Activated CD8-positive, alpha-beta memory T cell treated with anti-CD3 and anti-CD28 coated beads for 24 hours (primary cell): ENCODE data around the gene ARFIP1.
"Not testable (repeated sequence)": the region's sequence is repeated elsewhere in the genome, so short reads cannot be mapped to it uniquely, and the experiment has no call there.

Experiments used
- DNase-seq: peaks from one replicate; pipeline ENCODE4 v3.0.0-alpha.2; 2020

The ARFIP1 gene, protein sequence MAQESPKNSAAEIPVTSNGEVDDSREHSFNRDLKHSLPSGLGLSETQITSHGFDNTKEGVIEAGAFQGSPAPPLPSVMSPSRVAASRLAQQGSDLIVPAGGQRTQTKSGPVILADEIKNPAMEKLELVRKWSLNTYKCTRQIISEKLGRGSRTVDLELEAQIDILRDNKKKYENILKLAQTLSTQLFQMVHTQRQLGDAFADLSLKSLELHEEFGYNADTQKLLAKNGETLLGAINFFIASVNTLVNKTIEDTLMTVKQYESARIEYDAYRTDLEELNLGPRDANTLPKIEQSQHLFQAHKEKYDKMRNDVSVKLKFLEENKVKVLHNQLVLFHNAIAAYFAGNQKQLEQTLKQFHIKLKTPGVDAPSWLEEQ

DNA sequence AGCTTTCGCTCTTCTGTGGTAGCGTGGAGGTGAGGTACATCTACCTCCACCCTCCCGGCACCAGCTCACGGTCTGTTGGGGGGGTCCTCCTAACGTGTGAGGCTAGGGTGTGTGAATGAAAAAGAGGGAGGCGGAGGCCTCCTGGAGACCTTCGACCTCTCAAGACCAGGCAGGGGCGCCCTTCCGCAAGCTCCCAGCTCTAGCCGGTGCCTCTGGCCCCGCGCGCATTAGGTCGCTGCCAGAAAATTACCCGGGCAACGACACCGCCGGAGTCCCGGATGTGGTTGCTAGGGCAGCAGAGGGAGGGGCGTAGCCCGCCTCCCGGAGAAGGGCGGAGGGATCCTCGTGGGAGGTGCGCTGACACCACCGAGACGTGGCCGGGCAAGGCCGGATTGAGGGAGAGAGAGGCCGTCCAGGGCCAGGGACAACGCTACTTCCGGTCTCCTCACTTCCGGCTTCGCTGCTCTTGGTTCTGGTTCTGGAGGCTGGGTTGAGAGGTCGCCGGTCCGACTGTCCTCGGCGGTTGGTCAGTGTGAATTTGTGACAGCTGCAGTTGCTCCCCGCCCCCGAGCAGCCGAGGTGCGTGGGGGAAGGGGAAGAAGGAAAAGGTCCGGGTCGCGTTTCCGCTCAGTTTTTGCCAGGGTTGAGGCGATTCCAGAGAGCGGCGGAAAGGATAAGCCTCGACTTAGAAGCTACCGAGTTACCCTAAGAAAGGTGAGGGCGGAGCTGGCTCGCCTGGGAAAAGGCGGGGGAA, at the start of gene ARFIP1, which contains the start of gene TIGD4:
ARFIP1 (plus strand) TSS at position 442 of the 754 bp plus-strand sequence. CDS start 49,680 bp downstream, outside the sequence.
TIGD4 (minus strand) TSS at position 218 of the 754 bp plus-strand sequence. CDS start 8,726 bp downstream, outside the sequence.
- peak; percentile 95 for DNase-seq

DNA sequence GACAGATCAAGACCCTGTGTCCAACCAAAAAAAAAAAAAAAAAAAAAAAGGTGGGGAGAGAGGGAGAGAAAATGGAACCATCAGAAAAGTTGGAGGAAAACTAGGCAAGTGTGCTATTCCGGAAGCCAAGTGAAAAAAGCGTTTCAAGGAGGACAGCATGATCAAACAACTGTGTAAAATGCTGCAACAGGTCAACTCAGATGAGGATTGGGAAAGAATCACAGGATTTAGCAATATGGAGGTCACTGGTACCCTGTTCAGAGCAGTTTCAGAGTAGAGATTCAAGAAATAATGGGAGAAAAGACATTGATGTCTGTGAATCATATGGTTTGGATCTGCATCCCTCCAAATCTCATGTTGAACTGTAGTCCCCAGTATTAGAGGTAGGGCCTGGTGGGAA, 47.8 kb upstream of the ARFIP1 start:
- no peak for DNase-seq

DNA sequence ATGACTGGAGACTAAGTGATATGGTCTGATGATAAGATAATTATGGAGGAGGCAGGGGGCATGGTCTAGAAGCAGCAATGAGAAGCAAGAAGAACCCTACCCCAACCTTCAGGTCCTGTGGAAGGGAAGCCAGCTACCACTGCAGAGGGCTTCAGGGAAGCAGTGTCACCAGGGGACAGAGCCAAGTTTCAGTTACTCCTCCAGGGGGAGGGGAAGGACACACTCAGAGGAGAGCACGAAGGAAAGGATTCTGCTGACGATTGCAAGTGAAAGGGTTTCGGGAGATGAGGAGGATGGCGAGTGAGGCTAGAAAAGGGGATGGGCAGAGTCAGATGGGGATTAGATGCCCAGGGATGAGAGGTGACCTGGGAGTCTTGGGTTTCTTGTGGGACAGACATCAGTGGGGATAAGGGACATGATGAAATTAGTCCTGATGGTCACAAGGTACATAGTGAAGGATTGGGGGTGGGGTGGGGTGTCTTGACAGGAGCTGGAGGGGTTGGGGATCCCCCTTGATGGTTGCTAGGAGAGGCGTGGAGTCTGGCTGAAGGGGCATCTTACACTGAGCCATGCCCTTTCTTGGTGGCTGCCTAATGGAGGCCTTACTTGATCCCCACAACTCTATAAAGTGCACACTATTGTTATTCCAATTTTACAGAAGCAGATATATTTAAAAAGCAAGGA, 45.6 kb upstream of the ARFIP1 start:
- DNase-seq, result no peak

DNA sequence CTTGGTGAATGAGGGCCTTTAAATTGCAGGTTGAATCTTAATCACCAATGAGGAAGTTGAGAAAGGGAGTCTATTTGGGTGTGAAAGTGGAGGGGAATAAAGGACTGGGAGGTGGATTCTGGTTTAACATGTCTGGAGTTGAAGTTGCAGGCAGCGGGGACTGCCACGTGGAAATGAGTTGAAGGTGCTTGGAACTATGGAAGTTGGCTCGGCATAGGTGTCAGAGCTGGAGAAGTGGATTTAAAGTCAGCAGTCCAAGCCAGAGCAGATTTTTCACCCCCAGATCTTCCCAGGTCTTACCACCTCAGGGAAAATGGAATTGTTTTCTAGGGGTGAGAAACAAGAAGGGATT, 45.1 kb upstream of the ARFIP1 start:
- DNase-seq, result no peak

DNA sequence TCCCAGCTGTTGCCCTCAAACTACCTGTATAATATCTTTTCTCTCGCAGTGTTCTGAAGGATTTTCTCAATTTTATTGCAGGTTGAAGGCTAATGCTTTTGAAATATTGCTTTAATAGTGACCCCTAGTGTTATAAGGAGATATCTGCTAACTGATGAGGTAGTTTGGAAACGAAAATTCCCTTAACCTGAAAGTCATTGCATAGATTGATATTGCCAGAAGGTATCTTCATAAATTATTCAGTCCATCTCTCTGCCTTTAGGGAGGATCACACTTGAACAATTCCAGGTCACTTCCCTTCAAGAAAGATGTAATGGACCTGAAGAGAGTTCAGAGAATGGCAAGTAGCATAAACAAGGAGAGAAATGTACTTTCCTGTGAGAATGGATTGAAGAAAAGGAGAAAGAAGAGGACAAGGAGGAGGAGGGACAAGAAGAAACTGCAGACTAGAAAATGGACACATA, 44.3 kb upstream of the ARFIP1 start:
- DNase-seq, result no peak

DNA sequence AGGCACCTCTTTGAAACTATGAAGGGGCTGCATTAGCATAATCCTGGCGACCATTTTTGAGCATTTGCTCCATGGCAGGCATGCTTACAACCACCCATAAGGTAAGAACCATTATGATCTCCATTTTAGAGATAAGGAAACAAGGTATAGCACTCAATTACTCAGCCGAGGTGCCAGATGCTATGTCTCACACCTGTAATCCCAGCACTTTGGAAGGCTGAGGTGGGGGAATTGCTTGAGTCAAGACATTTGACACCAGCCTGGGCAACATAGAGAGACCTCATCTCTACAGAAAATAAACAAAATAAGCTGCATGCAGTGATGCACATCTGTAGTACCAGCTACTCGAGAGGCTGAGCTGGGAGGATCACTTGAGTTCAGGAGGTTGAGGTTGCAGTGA, 43.8 kb upstream of the ARFIP1 start:
- no peak for DNase-seq

DNA sequence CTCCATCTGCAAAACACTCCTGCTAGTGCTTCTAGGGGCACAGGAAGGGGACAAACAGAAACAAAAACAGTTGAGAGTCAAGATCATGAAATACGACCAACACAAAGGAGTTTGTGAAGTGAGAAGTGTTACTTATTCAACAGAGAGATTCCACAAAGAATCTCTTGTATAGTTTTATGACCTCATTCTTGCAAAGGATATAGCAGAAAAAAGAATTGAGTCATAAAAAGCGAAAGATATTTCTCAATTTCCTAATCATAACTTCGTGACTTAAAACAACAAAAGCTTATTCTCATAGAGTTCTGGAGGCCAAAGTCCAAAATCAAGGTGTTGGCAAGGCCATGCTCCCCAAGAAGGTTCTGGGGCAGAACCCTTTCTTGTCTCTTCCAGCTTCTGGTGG, 40.9 kb upstream of the ARFIP1 start:
- no peak for DNase-seq

DNA sequence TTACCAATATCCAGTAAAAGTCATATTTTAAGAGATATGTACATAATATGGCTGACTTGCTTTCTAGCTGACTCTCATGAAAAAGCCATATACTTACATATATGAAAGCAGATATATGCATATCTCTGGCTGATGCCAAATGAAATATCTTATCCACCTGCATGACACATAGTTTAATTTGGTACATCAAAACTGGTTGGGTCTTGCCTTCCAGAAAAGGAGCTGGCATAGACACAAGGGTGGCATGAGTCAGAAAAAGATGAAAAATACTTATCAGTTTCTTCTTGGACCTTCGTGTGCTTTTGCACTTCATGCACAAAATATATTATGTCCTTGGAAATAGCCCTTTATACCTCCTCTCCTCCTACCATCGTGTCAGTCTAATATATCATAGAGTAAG, 32.3 kb upstream of the ARFIP1 start:
- no peak for DNase-seq

DNA sequence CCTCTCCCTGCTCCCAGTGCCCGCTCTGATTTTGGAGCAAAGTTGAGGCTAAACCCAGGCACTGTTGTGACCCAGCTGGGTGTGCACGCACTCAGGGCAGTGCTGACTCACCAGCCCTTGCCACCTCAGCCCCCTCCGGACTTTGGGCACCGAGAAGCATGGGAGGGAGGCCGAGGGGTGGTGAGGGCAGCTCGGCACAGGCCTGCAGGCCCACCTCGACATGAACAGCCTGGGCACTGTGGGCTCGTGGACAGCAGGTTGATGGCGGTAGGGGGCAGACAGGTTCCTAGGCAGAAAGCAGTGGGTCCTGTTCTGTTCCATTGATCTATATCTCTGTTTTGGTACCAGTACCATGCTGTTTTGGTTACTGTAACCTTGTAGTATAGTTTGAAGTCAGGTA, 31.1 kb upstream of the ARFIP1 start:
- no peak for DNase-seq

DNA sequence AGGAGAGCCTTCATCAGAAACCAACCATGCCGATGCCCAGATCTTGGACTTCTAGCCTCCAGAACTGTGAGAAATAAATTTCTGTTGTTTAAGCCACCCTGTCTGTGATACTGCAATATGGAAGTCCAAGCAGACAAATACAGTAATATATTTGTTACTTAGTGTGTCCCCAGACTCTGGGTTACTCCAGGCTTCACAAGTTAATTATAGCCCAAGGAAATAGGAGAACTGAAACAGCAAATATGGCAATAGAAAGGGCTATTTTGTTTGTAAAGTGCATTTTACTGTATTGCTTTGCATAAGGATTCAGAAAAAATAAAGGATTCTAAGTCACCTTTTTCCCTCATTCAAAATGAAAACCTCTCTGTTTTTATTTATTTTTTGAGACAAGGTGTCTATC, 16.0 kb upstream of the ARFIP1 start:
- DNase-seq, result no peak

DNA sequence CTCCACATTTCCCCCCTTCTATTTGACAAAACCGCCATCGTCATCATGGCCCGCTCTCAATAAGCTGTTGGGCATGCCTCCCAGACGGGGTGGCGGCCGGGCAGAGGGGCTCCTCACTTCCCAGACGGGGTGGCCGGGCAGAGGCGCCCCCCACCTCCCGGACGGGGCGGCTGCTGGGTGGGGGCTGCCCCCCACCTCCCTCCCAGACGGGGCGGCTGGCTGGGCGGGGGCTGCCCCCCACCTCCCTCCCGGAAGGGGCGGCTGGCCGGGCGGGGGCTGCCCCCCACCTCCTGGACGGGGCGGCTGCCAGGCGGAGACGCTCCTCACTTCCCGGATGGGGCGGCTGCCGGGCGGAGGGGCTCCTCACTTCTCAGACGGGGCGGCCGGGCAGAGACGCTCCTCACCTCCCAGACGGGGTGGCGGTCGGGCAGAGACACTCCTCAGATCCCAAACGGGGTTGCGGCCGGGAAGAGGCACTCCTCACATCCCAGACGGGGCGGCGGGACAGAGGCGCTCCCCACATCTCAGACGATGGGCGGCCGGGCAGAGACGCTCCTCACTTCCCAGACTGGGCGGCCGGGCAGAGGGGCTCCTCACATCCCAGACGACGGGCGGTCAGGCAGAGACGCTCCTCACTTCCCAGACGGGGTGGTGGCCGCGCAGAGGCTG, 14.6 kb upstream of the ARFIP1 start:
- not testable (repeated sequence) for DNase-seq

DNA sequence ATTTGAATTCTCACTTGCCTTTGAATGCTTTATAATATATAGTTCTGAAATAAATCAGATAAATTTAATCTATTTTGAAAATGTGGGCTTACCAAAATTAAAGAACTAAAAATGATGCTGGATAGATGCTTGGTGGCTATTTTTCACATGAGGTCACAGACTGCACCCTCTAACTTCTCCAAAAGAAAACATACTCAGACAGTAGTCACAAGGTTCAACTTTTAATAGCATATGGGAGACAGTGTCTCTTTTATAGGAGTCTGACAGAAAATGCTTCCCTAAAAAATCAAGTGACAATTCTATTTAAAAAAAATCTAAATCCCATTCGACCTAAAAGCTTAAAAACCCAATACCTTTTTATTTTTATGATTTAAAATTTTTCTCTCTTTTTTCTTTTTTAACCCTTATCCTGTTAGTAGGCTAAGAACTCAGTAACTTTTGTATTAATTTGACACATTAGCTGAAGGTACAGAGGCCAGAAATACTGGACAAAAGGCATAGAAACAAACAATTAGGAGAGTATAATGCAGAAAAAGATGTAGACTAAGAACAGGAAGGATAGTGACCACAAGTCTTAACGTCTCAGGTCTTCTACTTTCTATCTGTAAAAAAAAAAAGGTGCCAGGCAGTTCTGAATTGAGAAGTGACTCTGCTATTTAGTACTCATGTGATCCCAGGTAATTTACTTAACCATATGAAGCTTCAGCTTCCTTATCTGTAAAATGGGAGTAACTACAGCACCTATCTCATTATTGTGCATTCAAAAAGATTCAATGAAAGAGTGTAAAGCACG, 7.8 kb upstream of the ARFIP1 start:
- DNase-seq, result no peak

DNA sequence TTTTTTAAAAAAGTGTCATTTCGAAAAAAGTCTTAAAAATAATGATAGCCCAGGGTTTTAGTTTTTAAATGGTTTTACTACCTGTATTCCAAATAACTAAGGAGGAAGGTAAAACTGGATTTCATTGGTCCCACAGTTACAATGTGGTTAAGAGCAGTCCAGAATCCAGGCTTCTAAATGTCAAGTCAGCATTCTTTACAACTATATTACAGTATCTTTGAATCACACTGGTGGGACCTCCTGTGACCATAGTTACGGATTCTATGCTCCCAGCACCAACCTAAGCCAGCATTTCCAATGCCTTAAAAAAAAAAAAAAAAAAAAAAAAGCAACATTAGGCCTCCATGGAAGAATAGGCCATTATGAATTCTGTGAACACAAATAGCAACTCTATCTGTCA, 6.4 kb upstream of the ARFIP1 start:
- no peak for DNase-seq

DNA sequence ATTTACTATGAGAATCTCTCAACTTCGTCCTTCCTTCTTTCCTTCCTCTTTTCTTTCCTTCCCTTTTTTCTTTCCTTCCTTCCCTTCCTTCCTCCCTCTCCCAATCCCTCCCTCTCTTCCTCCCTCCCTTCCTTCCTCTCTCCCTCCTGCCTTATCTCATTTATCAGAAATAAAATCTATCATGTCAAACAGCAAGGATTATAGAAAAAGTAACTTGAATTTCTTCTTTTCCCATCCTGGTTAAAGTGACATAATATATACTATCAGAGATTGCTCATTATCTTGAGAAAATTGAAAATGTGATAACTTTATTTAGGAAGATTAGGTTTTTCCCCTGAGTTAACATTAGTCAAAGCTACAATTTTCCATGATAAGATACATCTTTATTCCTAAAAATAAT, 5.8 kb upstream of the ARFIP1 start:
- no peak for DNase-seq

DNA sequence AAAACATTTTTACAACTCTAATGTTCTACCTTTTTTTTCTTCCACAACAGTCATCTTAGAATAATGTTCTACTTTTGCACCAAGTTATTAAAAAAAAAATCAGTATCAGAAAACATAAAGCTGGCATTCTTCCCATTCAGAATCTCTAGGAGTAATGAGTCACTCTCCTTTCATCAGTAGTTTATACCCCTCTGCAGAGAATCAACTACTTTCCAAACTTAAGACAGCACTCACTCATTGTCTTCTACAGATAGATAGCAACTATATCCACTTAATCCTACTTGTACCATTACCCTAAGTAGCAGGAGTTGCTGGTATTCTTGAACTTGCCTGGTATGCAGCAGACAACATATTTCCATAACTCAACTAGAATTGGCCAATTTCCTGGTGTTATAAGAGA, 3.4 kb upstream of the ARFIP1 start:
- DNase-seq, result no peak

DNA sequence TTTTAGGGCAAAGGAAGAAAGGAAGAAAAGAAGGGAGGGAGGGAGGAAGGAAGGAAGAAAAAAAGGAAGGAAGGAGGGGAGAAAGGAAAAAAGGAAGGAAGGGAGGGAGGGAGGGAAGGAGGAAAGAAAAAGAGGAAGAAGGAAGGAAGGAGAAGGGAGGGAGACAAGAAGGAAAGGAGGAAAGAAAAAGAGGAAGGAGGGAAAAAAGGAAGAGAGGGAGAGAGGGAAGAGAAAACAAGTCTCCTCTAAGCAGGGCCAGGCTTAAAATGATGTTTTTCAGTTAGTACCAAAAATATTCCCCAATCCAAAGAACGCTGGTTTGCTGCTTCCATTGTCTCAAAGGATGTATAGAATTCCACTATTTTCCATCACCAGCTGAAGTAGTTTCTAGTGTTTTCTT, 2.3 kb upstream of the ARFIP1 start:
- no peak for DNase-seq

DNA sequence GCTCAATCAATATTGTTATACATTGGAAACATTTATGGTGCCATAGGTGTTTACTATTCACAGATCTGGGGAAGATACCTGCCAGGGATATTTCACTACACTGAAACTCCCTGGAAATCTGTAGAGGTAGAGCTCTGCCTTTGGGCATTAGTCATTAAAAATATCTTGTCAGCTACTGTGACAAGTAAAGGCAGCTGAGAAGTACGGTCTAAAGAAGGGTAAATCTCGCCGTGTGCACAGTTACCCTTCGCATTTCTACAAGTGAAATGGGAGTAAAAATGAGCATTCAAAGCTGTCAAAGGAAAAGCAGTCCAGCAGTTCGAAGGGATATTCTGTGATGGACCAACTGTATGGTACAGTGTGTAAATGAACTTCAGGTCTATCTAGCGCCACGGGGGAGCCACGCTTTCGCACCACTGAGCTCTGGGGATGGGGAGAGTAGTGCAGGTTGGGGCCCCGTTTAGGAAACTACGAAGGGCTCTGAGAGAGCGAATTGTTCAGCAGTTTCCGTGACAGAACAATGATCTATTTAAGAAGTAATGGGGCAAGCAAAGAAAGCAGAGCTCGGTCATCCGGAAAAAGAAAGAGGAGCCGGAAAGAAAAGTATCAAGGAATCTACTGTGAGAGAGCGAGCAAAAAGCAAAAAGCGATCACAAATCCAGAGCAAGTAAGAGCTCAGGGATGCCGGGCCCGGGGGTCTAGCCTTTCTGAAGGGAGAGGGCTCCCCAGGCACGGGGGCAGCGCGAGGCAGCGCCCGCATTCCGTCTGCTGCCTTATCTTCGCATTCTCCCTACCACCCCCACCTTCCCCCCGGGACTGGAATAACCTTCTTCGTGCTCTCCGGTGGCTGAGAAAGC, 870 bp upstream of the ARFIP1 start:
- peak; percentile 68 for DNase-seq

DNA sequence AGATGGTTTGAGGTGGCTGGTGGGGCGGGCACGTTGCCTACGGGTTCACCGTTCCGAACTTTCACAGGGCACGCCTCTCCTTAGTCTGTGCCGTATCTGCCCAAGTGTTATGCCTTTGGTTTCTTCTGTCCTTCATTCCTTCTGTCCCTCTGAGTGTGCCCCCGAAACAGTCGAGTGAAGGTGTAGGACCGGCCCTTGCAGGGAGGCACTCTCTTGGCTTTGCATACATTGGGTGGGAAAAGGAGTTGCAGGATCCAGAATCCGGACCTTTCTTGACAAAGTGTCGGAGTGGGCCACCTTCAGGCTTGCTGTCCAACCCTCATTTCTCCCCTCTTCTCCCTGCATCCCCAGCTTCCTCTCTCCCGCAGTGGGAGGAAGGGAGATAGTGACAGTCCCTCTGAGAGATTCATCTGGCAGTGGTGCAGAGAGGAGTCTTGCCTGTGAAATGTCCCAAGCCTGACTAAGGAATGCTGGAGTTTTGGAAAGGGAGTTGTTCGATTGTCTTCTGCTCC, 569 bp downstream of the ARFIP1 start:
- DNase-seq, result no peak

DNA sequence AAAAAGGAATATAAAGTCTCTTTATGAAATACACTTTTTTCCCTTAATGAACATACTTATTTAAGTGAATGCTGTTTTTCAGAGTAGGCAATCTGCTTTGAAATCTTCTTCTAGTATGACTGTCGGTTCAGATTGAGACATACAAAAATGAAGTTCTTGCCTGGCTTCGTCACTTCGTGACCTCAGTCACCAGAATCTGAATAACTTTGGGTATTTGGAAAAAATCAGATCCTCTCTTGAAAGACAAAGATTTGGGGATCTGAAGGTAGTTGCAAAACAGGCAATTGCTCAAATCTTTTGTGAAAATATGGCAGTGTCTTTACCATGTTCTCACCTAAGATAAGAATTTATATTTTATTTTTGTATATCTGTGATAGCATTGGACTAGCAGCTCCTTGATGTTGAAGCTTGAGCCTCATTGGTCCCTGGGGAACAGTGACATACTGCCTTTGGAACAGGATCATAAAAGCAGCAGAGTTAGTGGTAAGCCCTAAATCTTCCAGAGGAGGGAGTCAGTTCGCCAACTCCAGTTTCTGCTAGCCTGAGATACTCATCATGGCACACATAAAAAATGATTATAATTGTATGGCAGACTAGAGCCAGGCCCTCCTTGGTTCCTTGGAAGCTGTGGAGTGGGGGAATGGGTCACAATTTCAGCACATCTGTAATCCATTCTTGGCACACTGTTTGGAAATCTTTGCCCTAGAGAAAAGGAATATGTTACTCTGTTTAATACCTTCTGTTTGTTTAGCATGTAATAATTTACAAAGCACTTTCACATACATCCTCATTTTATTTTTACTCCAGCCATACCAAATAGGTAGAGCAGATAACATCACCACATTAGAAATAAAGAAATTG, 5.0 kb downstream of the ARFIP1 start:
- DNase-seq, result no peak
